Omental fat pad (tissue), 4 donors: ENCODE data around the gene THOC2. TPM values are rescaled to one million over a fixed set of nuclear protein-coding genes. Genes with fewer than 3 reads are reported as not detected.
"Not testable (repeated sequence)": the region's sequence is repeated elsewhere in the genome, so short reads cannot be mapped to it uniquely, and the experiment has no call there.

ENCODE experiments used
- ATAC-seq: fragments of 150-250 bp; one replicate; pipeline ENCODE4 v1.9.1; 2016; ENCODE audit warnings: mild to moderate bottlenecking, moderate library complexity; ENCODE audit not compliant: low FRiP score
- DNase-seq: peaks from one replicate; pipeline ENCODE4 v3.0.0-alpha.2; 2019; ENCODE audit warnings: low spot score
- total RNA-seq, 4 donors: library from RNA; depleted of rRNA; stranded (reverse); fragments of >200 nt; gene quantifications; one replicate each; pipeline ENCODE4 v1.1.0, GENCODE V29; 2016
- TF ChIP-seq, protein P1 (sequence below), 3 donors: fragments of 450-650 bp; IDR thresholded peaks; one replicate each; pipeline ENCODE4 v1.5.1; 2016 to 2017; ENCODE audit warnings: antibody characterized with exemption in 3 of 3, mild to moderate bottlenecking in 3 of 3, moderate library complexity in 2 of 3

Gene THOC2
- total RNA-seq, 4 donors from 2014 or later = 64.0 to 111 (median 77.7) TPM

DNA sequence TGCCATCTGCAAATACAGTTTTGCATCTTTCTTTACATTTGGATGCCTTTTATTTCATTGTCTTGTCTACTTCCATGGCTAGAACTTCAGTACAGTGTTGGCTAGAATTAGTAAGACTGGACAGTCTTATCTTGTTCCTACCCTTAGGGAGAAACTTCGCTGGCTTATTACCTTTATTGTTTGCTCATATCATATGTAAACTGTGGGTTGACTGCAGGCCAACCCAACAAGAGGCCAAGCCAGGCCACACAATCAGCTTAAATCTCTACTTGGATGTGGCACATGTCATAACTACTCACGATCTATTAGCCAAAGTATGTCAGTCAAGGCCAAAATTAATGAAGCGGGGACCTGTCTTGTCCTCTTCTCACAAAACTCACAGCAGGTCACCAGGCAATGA is 144.1 kb downstream of the THOC2 start:
- DNase-seq (no peak), ATAC-seq (no peak)
- TF ChIP-seq, protein P1, sequence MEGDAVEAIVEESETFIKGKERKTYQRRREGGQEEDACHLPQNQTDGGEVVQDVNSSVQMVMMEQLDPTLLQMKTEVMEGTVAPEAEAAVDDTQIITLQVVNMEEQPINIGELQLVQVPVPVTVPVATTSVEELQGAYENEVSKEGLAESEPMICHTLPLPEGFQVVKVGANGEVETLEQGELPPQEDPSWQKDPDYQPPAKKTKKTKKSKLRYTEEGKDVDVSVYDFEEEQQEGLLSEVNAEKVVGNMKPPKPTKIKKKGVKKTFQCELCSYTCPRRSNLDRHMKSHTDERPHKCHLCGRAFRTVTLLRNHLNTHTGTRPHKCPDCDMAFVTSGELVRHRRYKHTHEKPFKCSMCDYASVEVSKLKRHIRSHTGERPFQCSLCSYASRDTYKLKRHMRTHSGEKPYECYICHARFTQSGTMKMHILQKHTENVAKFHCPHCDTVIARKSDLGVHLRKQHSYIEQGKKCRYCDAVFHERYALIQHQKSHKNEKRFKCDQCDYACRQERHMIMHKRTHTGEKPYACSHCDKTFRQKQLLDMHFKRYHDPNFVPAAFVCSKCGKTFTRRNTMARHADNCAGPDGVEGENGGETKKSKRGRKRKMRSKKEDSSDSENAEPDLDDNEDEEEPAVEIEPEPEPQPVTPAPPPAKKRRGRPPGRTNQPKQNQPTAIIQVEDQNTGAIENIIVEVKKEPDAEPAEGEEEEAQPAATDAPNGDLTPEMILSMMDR (IDR thresholded peaks at IDR 0.05) = no peak

- TF ChIP-seq, protein P1 (IDR thresholded peaks at IDR 0.05) = no peak
- ATAC-seq (no peak), DNase-seq (no peak)
Measured at GRCh38 chrX:123581586-123581985, 151.3 kb downstream of the THOC2 start.

DNA sequence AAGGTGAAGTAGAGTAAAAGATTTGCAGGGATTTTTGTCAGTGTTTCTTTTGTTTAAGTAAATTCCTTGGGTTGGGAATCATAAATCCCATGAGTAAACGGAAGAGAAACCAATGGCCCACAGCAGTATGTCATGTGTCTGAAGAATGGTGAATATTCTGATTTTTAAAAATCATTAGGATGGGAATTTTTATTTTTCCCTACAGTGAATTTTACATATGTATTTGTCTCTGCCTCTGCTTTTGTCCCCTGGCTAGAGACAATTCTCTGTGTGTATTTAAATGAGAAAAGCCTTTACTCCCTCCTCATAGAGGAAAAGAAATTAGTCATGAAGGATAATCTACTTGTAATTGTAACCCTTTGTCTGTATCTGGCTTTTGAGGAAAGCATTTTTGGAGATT is 152.1 kb downstream of the THOC2 start:
- TF ChIP-seq, protein P1 (IDR thresholded peaks at IDR 0.05) = no peak
- no peak for ATAC-seq
- DNase-seq = no peak

- not testable (repeated sequence) for DNase-seq, ATAC-seq
Measured at GRCh38 chrX:123574027-123574426, 158.8 kb downstream of the THOC2 start.

GRCh38 chrX:123570011-123570590 is 162.8 kb downstream of the THOC2 start:
- TF ChIP-seq, protein P1 (IDR thresholded peaks at IDR 0.05) = no peak
- ATAC-seq = no peak
- no peak for DNase-seq

DNA sequence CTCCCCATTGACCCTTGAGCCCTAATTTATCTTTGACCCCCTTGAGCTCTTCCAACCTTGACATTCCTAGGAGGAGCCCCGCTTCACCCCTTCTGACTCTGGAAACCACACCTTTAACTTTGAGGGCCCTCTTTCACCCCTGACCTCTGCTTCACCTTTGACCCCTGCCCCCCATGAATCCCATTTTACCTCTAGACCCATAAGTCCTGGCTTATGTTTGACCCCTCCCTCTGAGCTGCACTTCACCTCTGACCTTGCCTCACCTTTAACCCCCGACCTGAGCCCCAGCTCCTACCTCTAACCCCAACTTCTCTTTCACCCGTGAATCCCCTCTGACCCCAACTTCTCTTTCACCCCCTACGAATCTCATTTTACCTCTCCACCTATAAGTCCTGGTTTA is 169.7 kb downstream of the THOC2 start:
- TF ChIP-seq, protein P1 (IDR thresholded peaks at IDR 0.05) = no peak
- no peak for DNase-seq
- no peak for ATAC-seq

GRCh38 chrX:123562342-123563146 is 170.3 kb downstream of the THOC2 start:
- TF ChIP-seq, protein P1 (IDR thresholded peaks at IDR 0.05) = no peak
- DNase-seq = no peak
- no peak for ATAC-seq
